NK-92 (cell line): Measurements from ENCODE around the gene LAMA3.
"Not testable (repeated sequence)": the region's sequence is repeated elsewhere in the genome, so short reads cannot be mapped to it uniquely, and the experiment has no call there.

Source experiments
- DNase-seq: peaks from one replicate; lab custom pipeline; 2025; ENCODE audit not compliant: unreplicated experiment; lab: John Stamatoyannopoulos, UW

LAMA3 gene

DNA sequence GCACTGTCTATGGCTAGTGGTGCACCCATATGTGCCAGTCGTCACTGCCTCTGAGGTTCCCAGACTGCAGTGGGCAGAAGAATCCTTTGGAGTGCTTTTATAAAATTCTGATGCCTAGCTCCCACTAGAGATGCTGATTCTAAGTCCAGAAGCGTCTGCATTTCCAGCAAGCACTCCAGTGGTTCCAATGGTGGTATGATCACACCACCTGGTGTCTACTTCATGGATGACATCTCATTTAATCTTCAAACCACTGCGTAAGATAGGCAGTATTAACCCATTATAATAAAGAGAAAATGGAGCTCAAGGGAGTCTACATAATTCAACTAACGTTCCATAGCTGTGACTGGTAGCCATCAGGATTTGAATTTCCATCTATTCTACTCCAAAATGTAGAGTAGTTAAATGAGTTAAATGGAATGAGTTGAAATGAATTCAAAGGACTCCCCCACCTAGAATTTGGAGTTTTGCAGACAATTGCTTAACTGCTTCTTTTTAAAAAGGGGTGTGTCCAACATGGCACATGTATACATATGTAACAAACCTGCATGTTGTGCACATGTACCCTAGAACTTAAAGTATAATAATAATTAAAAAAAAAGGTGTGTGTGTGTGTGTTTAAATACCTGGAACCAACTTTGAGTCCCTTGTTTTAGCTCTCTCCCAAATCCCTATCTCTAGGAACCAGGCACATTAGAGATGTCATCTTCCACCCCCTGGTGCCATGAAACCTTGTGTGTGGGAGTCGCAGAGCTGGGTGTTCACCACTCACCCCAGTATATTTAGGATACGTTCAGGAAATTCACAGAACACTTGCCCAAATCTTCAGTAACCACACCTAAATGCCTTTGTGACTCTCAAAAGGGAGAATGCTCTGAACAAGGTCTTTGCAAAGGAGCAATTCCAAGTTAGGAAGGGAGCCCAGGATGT, 14.1 kb downstream of the LAMA3 start:
- no peak for DNase-seq

DNA sequence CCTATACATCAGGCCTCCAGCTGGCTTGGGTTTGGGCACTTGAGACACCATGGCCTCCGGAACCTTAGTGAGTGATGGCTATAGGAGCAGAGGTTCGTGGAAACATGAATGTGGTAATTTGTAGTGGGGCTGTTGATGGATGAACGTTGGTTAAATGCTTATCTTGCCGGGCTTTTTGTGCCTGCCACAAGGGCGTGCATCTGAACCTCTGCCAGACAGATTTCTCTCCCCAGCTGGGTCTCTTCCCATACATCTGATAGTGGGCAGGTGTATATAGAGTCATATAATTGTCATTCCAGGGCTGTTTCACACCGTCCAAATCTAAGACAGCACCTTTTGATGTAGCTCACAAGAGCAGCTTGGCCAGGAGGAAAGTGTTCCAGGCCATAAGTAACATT, 14.7 kb downstream of the LAMA3 start:
- no peak for DNase-seq

DNA sequence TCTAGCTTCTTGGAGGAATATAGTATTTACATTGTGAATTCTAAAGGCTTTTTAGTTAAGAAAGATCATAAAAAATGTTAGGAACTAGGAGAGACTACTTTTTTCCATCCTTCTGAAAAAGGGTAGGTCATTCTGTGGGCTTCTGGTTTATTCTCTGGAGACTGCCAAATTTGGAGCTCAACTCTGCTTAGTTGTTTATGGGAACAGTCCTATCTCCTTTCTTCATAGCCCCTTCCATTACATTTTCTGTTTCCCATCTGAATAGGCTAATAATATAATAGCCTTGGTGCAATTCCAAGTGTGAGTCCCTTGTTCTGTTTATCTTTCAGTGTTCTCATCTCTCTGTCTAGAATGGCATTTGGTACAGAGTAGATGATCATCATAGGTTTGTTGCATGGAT, 15.6 kb downstream of the LAMA3 start:
- no peak for DNase-seq

DNA sequence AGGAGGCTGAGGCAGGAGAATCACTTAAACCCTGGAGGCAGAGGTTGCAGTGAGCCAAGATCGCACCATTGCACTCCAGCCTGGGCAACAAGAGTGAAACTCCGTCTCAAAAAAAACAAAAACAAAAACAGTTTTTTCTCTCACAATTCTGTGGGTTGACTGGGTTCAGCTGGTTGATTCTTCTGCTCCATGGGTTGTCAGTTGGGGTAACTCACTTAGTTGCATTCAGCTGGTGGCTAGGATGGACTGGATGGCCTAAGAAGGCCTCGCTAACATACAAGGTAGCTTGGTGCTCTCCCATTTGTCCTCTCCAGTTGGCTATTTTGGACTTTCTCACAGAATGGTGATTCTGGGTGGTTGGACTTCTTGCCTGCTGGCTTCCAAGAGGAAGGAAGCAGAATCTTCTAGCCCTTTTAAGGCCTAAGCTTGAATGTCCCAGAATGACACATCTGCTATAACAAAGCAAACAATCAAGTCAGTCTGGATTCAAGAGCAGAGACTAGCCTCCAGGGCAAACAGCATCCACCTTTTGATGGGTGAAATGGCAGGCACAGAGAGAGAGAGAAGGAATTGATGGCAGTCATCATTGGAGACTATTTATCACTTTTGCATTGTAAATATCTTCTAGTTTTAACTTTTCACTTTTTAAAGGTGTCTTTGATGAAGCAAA, 17.9 kb downstream of the LAMA3 start:
- DNase-seq, result no peak

DNA sequence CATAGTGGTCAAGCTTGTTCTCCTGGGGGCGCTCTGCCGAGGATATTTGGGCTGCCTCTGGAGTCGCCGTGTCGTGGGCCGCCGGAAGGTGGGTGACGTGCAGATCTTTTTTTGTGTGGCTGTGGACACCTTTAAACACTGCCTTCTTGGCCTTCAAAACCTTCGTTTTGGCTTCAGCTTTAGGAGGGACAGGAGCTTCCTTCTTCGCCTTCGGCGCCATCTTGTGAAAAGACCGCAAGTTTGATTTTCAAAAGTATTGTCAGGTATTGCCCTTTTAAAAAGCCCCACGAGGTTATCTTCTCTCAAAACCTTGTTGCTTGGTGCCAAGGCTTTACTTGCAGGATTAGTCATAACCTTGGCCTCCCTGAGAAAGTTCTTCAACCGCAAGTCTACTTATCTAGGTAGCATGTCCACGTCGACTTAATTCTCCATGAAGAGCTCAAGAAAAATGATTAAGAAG, 20.8 kb downstream of the LAMA3 start:
- no peak for DNase-seq

DNA sequence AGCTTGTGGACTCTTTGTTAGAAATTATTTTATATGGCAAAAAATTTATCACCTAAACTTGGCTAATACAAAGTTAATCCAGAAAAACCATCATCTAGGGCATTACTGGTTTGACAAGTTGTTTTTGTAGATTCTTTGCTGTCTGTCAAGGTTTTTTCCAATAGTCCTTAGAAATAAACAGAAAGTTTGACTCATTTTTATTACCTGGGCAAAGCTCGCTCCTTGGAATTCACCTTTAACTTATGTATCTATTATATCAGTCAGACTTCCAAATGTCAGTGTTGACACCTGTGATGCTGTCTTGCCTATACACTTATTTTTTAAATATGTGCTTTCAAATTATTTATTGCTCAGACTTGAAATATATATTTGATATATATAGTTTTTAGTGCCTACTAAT, 21.7 kb downstream of the LAMA3 start:
- DNase-seq, result no peak

DNA sequence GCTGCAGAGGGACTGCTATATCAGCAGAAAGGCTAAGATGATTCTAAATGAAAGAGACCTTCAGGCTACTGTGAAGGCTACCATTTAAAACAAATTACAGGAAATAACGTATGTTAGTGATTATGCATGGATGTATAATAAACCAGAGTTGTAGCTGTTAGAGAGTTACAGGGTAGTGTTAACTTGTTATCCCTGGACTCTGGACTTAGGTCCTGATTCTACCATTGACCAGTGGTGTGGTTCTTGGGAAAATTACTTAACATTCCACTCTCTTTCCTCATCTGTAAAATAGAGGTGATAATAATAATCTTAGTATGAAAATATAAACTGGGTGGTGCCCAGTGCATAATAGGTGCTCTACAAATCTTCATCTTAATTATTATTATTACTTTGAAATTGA, 22.2 kb downstream of the LAMA3 start:
- DNase-seq, result no peak

DNA sequence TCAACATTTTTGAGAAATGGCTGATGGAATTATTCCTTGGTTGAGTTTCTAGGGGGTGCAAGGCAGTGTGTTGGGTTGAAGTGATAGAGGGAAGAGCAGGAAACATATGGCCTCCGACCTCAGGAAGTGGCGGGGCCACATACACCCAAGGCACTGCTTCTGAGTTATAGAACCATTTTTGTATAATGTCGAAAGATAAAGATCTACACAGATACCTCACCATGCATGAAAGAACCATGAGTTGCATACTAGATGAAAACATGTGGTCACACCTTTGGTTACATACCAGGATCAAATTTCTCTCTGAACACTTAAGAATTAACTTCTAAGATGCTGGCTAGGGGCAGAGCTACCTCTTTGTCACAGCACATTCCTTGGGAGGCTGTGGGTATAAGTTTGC, 23.2 kb downstream of the LAMA3 start:
- no peak for DNase-seq

DNA sequence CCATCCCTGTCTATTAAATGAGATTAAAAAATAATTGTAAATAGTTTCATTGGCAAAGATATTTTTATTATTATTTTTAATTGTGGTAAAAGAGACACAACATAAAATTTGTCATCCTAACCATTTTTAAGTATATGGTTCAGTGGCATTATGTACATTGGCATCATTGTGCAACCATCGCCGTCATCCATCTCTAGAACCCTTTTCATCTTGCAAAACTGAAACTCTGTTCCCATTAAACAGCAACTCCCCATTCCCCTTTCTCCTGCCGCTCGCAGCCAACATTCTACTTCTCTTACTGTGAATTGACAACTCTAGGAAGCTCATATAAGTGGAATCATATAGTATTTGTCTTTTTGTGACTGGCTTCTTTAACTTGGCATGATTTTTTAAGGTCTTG, 25.3 kb downstream of the LAMA3 start:
- no peak for DNase-seq

DNA sequence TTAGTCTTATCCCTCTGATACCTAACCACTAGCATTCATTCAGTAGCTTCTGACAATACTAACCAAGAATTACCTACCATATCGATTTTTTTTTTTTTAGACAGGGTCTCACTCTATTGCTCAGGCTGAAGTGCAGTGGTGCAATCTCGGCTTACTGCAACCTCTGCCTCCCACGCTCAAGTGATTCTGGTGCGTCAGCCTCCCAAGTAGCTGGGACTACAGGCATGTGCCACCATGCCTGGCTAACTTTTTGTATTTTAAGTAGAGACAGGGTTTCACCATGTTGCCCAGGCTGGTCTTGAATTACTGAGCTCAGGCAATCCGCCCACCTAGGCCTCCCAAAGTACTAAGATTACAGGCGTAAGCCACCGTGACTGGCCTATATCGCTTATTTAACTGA, 26.8 kb downstream of the LAMA3 start:
- not testable (repeated sequence) for DNase-seq

DNA sequence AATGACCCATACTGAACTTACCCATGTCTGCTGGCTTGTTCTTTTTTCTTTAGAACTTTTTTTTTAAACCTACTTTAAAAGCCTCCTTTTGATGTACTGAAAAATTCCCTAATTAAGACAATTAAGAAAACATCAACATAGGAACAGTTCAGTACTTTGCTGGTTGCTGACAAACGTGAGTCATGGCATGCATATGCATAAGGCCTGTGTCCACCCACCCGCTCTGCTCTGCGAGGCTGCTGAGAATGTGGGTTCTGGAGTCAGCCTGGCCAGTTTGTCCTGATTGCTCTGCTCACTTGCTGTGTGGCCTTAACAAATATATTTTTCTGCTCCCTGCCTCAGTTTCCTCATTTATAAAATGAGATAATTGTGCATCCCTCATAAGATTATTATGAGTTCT, 27.3 kb downstream of the LAMA3 start:
- DNase-seq, result no peak

DNA sequence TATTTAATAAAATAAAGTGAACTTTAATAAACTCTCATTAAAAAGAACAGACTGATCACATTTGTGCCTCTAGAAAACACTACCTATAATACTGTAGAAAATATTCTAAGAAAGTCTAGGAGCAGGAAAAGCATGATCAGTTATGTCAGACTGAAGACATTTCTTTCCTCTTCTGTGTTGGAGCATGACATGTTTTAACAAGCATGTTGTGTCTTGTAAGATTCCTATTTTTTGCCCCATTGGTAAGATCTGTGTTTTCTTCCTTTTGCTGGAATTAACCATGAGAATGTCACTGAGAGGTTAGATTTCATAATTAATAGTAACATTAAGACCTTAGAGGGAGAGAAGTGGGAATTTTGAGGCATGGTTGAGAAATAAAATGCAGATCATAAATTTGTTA, 27.7 kb downstream of the LAMA3 start:
- no peak for DNase-seq

DNA sequence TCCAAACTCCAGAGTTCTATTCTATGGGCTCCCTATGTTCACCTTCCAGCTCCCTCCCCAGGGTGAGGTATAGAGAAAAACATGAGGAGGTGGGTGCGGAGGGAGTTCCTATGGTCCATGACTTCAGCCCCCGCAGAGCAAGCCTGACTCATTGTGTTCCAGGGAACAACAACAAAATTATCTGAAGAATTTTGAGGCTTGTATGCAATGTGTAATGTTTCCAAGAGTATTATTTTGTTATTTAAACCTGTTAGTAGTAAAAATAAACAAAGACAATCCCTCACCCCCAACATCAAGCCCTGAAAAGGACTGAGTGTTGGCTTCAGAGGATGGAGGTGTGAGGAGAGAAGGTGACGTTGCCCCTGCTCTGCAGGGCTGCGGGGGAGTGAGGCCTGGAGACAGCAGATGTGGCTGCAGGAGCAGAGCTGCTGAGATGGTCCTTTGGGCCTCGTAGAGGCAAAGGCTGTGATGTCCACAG, 29.0 kb downstream of the LAMA3 start:
- no peak for DNase-seq

DNA sequence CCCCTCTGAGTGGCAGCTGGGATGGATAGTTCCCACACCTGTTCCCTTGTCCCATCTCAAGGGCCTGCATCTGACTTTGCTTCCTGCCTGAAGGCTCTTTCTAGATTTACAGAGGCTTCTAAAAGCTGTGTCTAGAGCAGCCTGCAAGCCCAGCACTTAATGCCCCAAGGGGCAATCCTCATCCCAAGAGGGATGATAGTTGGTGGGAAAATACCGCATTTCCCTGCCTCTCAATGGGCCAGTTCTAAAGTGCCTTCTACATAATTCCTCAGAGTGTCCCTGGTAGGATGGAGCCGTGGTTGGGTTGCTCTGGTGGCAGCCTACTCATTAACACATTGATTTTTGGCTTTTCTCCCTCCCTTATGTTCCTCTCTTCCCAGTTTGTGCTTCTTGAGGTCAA, 29.5 kb downstream of the LAMA3 start:
- DNase-seq, result no peak

DNA sequence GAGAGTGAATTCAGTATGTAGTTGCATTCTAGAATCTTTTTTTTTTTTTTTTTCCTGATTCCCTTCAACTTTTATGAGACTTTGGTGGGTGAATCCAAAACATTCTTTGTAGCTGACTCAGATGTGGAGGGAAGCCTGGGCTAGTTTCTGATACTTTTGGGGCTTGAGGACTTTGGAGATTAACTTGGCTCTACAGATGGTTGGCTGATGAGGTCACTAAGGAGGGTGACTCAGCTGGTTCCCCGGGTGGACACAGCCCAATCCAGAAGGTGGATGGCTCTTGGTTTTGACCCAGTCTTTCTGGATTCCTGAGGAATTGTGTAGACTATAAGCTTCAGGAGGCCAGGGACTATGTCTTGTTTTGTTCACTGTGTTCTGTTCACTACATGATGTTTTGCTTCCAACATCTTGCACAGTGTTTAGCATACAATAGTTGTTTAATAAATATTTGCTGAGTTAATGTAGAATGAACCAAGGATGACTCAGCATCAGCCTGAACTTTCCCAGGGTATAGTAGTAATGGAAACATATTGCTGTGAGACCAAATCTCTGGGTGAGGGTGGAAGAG, 30.5 kb downstream of the LAMA3 start:
- no peak for DNase-seq

DNA sequence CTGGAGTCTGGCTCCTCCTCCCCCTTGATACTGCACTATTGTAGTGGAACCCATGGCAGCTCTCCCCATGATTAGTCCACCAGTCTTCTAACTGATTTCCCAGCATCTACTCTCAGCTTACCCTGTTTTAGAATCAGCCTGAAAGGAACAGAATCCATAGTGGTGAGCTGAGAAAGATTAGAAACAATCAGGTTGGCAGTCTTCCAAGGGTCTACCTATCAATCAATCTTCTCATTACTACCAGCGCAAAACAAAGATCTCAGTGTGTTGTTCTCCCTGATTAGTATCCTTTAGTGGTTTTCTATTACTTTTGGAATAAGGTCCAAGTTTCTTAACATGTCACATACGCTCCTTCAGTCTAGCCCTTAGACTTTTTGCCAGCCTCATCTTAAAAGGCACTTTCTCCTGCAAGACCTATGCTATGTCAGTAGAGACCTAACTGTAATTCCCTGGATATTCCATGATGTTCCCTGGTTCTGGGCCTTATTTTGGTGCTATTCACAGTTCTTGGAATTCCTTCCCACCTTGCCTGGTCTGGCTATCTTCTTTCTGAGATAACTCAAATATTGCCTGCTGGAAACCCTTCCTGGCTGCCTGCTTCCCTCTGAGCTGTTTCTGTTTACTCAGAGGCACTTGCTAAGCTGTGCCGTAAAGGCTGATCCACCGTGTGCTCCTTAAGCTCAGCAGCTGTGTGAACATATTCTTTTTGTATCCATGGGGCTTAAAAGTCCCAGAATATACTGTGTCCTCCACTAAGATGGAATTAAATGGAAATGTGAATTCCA, 32.6 kb downstream of the LAMA3 start:
- DNase-seq, result no peak

DNA sequence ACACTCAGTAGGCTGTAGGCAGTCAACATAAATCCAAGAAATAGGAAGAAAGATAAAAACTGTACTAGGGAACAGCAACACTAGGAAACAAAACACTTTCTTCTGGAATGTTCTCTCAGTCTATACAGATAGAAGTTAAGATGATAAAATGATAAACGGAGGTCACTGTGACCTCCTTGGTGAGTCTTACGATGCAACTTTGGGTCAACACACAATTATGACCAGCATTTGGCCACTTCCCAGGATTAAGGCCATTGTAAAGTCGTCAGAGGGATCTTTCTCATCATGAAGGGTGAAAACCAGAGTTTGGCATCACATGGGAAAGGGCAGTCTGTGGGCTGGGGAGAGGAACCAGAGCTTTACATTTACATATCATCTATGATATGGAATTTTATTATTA, 33.4 kb downstream of the LAMA3 start:
- no peak for DNase-seq

DNA sequence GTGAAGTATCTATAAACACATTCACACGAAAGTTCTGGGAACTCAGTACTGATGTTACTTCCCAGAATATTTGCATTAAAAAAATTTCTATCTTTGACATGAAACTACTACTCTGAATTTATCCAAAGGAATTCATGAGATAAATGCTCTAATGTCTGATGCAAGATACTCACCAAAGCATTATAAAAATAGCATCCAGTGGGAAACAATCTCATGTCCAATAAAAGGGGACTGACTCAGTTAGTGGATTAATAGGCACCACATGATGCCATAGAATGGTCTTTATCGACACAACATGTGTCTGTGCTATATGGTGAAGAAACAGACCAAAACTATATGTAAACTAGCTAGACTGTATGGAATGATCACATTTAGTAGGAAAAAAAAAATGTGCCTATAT, 33.9 kb downstream of the LAMA3 start:
- no peak for DNase-seq

DNA sequence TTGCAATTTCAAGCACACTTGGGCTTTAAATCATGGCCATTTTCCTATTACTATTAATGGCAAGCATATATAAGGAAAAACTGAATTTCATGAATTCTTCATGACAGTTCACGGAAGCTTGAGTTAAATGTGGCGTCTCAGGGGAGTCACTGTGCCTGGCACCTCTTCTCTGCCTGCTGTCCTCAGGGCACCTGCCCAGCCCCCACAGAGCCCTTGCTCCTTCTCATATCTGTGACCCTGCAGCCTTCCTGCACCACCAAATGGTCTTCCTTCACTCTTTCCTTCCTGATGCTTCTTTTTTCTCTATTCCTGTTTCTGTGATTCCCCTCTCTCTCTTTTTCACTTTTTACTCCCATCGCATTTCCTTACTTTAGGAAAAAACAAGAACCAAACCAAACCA, 35.4 kb downstream of the LAMA3 start:
- DNase-seq, result no peak

DNA sequence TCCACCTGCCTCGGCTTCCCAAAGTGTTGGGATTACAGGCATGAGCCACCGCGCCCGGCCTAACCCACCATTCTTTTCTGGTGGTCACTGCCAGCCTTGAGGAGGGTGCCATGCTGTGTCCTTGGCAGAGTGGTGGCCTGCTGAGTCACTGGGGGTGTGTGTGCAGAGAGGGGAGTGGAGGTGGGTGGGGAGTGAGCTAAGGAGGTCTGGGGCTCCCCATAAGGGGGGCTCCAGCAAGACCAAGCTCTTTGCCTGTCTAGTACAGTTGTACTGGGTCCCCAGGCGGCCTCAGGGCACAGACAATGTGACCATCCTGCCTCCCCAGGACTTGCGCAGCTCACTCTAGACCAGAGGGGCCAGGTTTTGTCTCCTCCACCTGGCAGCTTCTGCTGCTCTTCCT, 36.1 kb downstream of the LAMA3 start:
- DNase-seq, result no peak
